Transverse colon (tissue), 4 donors: ENCODE measurements around the gene ADCY2.

Experiments
- CTCF ChIP-seq, 5 experiments: fragments of 200-600 bp in 3 of 5; fragments of 450-650 bp in 2 of 5; sonication (generic) in 3 of 5; IDR thresholded peaks; 1 replicate in 2 of 5; 2 replicates in 3 of 5; pipeline ENCODE4 v1.5.1; 2016 to 2017; ENCODE audit warnings: antibody characterized with exemption in 5 of 5, inconsistent platforms in 3 of 5, mild to moderate bottlenecking in 2 of 5, moderate library complexity in 1 of 5
- POLR2A ChIP-seq: fragments of 450-650 bp; IDR thresholded peaks from one replicate; pipeline ENCODE4 v1.6.1; 2016; ENCODE audit warnings: antibody characterized with exemption, mild to moderate bottlenecking, moderate library complexity
- POLR2AphosphoS5 ChIP-seq, 3 donors: sonication (generic); formaldehyde crosslinking; IDR thresholded peaks; one replicate each; pipeline ENCODE4 v1.6.1; 2016; ENCODE audit warnings: antibody characterized with exemption in 3 of 3

- TF ChIP-seq CTCF (IDR thresholded peaks at IDR 0.05) (no peak), POLR2A (no peak), POLR2AphosphoS5 (IDR thresholded peaks at IDR 0.05) (no peak)
These were observed 190.5 kb downstream of the ADCY2 start for GRCh38 chr5:7586480-7586879.
